ENCODE results near the gene CYTH1. TPM values are rescaled to one million over a fixed set of nuclear protein-coding genes. Genes with fewer than 3 reads are reported as not detected.
"Not testable (repeated sequence)": the region's sequence is repeated elsewhere in the genome, so short reads cannot be mapped to it uniquely, and the experiment has no call there.

CYTH1 gene
- polyA plus RNA-seq, 1 of the 3 experiments (the other 2 are of a cell fraction) = 23.8 TPM

DNA sequence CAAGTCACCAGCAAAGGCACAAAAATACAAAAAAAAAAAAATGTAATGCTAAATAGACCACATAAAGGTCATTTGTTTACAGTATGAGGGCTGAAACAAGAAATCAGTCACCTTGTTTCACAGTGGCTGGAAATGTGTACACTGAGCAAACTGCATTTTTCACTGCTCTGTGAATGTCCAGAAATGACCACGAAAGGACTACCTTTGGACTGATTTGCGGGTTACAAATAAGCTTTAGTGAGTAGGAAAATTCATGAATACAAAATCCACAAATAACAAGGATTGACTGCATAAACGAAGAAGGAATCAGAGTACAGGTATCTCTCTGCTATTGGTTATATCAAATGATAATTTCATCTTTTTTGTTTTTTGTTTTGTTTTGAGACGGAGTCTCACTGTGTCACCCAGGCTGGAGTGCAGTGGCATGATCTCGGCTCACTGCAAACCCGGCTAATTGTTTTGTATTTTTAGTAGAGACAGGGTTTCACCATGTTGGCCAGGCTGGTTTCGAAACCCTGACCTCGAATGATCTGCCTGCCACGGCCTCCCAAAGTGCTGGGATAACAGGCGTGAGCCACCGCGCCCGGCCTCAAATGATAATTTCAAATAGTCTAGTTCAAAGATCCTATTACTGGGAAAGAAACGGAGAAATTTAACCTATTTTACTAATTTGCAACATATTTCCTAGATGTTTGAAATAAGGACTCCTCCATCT is 30.5 kb downstream of the CYTH1 start:
- TF ChIP-seq, protein P1, sequence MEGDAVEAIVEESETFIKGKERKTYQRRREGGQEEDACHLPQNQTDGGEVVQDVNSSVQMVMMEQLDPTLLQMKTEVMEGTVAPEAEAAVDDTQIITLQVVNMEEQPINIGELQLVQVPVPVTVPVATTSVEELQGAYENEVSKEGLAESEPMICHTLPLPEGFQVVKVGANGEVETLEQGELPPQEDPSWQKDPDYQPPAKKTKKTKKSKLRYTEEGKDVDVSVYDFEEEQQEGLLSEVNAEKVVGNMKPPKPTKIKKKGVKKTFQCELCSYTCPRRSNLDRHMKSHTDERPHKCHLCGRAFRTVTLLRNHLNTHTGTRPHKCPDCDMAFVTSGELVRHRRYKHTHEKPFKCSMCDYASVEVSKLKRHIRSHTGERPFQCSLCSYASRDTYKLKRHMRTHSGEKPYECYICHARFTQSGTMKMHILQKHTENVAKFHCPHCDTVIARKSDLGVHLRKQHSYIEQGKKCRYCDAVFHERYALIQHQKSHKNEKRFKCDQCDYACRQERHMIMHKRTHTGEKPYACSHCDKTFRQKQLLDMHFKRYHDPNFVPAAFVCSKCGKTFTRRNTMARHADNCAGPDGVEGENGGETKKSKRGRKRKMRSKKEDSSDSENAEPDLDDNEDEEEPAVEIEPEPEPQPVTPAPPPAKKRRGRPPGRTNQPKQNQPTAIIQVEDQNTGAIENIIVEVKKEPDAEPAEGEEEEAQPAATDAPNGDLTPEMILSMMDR (IDR thresholded peaks at IDR 0.05) = no peak
- TF ChIP-seq TAF1 (IDR thresholded peaks at IDR 0.05; ENCODE audit: borderline replicate concordance, low read depth, low read length) (no peak), MXI1 (IDR thresholded peaks at IDR 0.05; ENCODE audit: low read depth, low read length) (no peak), RAD21 (IDR thresholded peaks at IDR 0.05; ENCODE audit: low read length) (no peak), FOSL2 (IDR thresholded peaks at IDR 0.05; ENCODE audit: borderline replicate concordance, low read depth) (no peak), SMC3 (IDR thresholded peaks at IDR 0.05; ENCODE audit: low read depth, low read length) (no peak), POLR2AphosphoS5 (IDR thresholded peaks at IDR 0.05; ENCODE audit: low read depth, low read length) (no peak), CHD2 (IDR thresholded peaks at IDR 0.05; ENCODE audit: low read length, partially characterized antibody) (no peak), TCF12 (IDR thresholded peaks at IDR 0.05) (no peak), FOXJ3 (CRISPR knock-in tag; IDR thresholded peaks at IDR 0.05) (no peak)
- Histone ChIP-seq H3K27me3 (ENCODE audit: insufficient read depth) (no peaks in the 10 kb centered on the region), H3K36me3 (replicated peaks in 1 of 2; ENCODE audit: control insufficient read depth in 1 of 2, insufficient read depth in 2 of 2, low read length in 1 of 2) (no peaks in the 10 kb centered on the region), H4K20me1 (ENCODE audit: insufficient read depth) (peaks cover 16% of the 10 kb centered on the region), H3K9me3 (no peaks in the 10 kb centered on the region), H3K79me2 (ENCODE audit: insufficient read depth) (peaks cover 85% of the 10 kb centered on the region), H3K9ac (no peak overlapping the region), H3K4me3 (ENCODE audit: low read depth in 2 of 2, low read length in 1 of 2) (no peak overlapping the region), H2AFZ (ENCODE audit: low read depth) (no peak overlapping the region), H3K4me2 (no peak overlapping the region), H3F3A (replicated peaks; ENCODE audit: insufficient read depth) (no peaks in the 10 kb centered on the region), H3K9me2 (no peaks in the 10 kb centered on the region), H3K4me1 (ENCODE audit: control insufficient read depth in 1 of 2, insufficient read depth in 2 of 2, low read depth in 1 of 2, low read length in 1 of 2) (peaks cover 4 to 9% of the 10 kb centered on the region in 2 experiments; a peak in 2 of 4 replicates), H3K27ac (ENCODE audit: low read depth in 2 of 2, low read length in 1 of 2) (no peak overlapping the region)
- POLR2A ChIA-PET = no interaction called here
- CTCF ChIA-PET = interaction anchor here (4.3 to 4.5 kb wide), 2 partner anchors 43 to 254 kb away, joined by 13 to 23 read pairs; no protein-coding TSS in a partner anchor
- no peak for DNase-seq
- WGBS (ENCODE audit: low lambda C conversion rate) = 93% methylated on average over 14 of the region's 14 CpGs

GRCh38 chr17:78751000-78751399 is 31.1 kb downstream of the CYTH1 start:
- H3K4me3 ChIP-seq (ENCODE audit: low read depth in 2 of 2, low read length in 1 of 2); H3K36me3 ChIP-seq (replicated peaks in 1 of 2; ENCODE audit: control insufficient read depth in 1 of 2, insufficient read depth in 2 of 2, low read length in 1 of 2); H3F3A ChIP-seq (replicated peaks; ENCODE audit: insufficient read depth); DNase-seq; H3K9me2 ChIP-seq; H3K4me2 ChIP-seq; H3K9ac ChIP-seq; H3K27ac ChIP-seq (ENCODE audit: low read depth in 2 of 2, low read length in 1 of 2); H3K9me3 ChIP-seq; H3K27me3 ChIP-seq (ENCODE audit: insufficient read depth); H3K4me1 ChIP-seq (ENCODE audit: control insufficient read depth in 1 of 2, insufficient read depth in 2 of 2, low read depth in 1 of 2, low read length in 1 of 2); H2AFZ ChIP-seq (ENCODE audit: low read depth); POLR2A ChIA-PET: not testable (repeated sequence)
- Histone ChIP-seq H4K20me1 (ENCODE audit: insufficient read depth) (peaks cover 17% of the 10 kb centered on the region), H3K79me2 (ENCODE audit: insufficient read depth) (peaks cover 80% of the 10 kb centered on the region)
- CTCF ChIA-PET = interaction anchor here (4.3 to 4.5 kb wide), 2 partner anchors 42 to 254 kb away, joined by 13 to 23 read pairs; no protein-coding TSS in a partner anchor
- WGBS (ENCODE audit: low lambda C conversion rate) = 96% methylated on average over 5 of the region's 5 CpGs
